H1 (cell line): ENCODE data around the gene TPPP2. TPM values are rescaled to one million over a fixed set of nuclear protein-coding genes. Genes with fewer than 3 reads are reported as not detected.

Source experiments
- ASH2L ChIP-seq: fragments of 200-600, 300-600 bp; sonication (generic); IDR thresholded peaks from one replicate; pipeline ENCODE4 v1.7.1; 2017; ENCODE audit warnings: low read length
- BRCA1 ChIP-seq: IDR thresholded peaks from 2 replicates; pipeline ENCODE4 v1.6.1; 2012; ENCODE audit warnings: low read depth, low read length, improper control_type of control experiment
- CBX5 ChIP-seq: fragments of 300-800, 300-1000 bp; sonication (generic); IDR thresholded peaks from 2 replicates; pipeline ENCODE4 v1.7.1; 2016; ENCODE audit warnings: antibody characterized with exemption, low read length, low read depth
- CEBPB ChIP-seq: IDR thresholded peaks from 2 replicates; pipeline ENCODE4 v1.6.1; 2012; ENCODE audit warnings: low read depth, low read length
- CHD1 ChIP-seq: IDR thresholded peaks from 2 replicates; pipeline ENCODE4 v1.6.1; 2012; ENCODE audit warnings: low read depth, low read length, improper control_type of control experiment
- EGR1 ChIP-seq: IDR thresholded peaks from 2 replicates; pipeline ENCODE4 v1.6.1; 2011; ENCODE audit warnings: low read depth, low read length, borderline replicate concordance
- GABPA ChIP-seq: IDR thresholded peaks from 2 replicates; pipeline ENCODE4 v1.6.1; 2011; ENCODE audit warnings: mild to moderate bottlenecking, low read length, moderate library complexity, borderline replicate concordance; ENCODE audit not compliant: insufficient read depth
- HDAC6 ChIP-seq: IDR thresholded peaks from one replicate; pipeline ENCODE4 v1.7.1; 2012; ENCODE audit warnings: low read depth, mild to moderate bottlenecking, inconsistent platforms, low read length, moderate library complexity
- JUN ChIP-seq: IDR thresholded peaks from 2 replicates; pipeline ENCODE4 v1.6.1; 2011; ENCODE audit warnings: low read depth, mild to moderate bottlenecking, improper control_type of control experiment, low read length
- PHF8 ChIP-seq: fragments of 200-600 bp; sonication (generic); conservative IDR thresholded peaks from 2 replicates; pipeline ENCODE4 v1.7.1; 2012; ENCODE audit warnings: low read depth, mild to moderate bottlenecking, inconsistent platforms, low read length, moderate library complexity
- POLR2AphosphoS5 ChIP-seq: IDR thresholded peaks from 2 replicates; pipeline ENCODE4 v1.6.1; 2011; ENCODE audit warnings: low read depth, low read length
- RAD21 ChIP-seq, 2 experiments: IDR thresholded peaks in 1 of 2; conservative IDR thresholded peaks in 1 of 2; 2 replicates each; pipeline ENCODE4 v1.6.1; 2011; ENCODE audit warnings: low read depth in 2 of 2, low read length in 2 of 2, improper control_type of control experiment in 1 of 2, inconsistent platforms in 1 of 2, mild to moderate bottlenecking in 1 of 2, moderate library complexity in 1 of 2
- RBBP5 ChIP-seq: IDR thresholded peaks from 2 replicates; pipeline ENCODE4 v1.7.1; 2012; ENCODE audit warnings: low read depth, mild to moderate bottlenecking, inconsistent platforms, low read length, moderate library complexity, borderline replicate concordance
- SIN3A ChIP-seq, 2 experiments: IDR thresholded peaks in 1 of 2; conservative IDR thresholded peaks in 1 of 2; 2 replicates each; pipeline ENCODE4 v1.6.1; 2011 to 2012; ENCODE audit warnings: low read length in 2 of 2, improper control_type of control experiment in 1 of 2, low read depth in 1 of 2, mild to moderate bottlenecking in 1 of 2
- SP2 ChIP-seq: IDR thresholded peaks from 2 replicates; pipeline ENCODE4 v1.6.1; 2012; ENCODE audit warnings: mild to moderate bottlenecking, low read length, inconsistent platforms
- SUZ12 ChIP-seq: fragments of 200-600 bp; sonication (generic); IDR thresholded peaks from 2 replicates; pipeline ENCODE4 v1.6.1; 2012; ENCODE audit warnings: mild to moderate bottlenecking, inconsistent platforms, low read length, moderate library complexity, mixed read lengths
- TCF12 ChIP-seq: IDR thresholded peaks from 2 replicates; pipeline ENCODE4 v1.6.1; 2011; ENCODE audit warnings: low read depth, mild to moderate bottlenecking, low read length
- YY1 ChIP-seq: IDR thresholded peaks from 2 replicates; pipeline ENCODE4 v1.6.1; 2011; ENCODE audit warnings: low read depth, mild to moderate bottlenecking, low read length
- polyA plus RNA-seq, 7 experiments: library from polyadenylated mRNA; depleted of rRNA in 3 of 7; stranded (reverse) in 5 of 7; unstranded in 2 of 7; fragments of >200 nt in 5 of 7; fragments of 200-250 nt in 2 of 7; gene quantifications; 1 replicate in 5 of 7; 2 replicates in 1 of 7; 4 replicates in 1 of 7; pipeline versions ENCODE4 v1.2.1 to v1.2.3, GENCODE V29; 2011 to 2013; ENCODE audit warnings: missing spikeins in 2 of 7, mixed read lengths in 2 of 7
- total RNA-seq: library from RNA; stranded (reverse); fragmentation: NEBNext Ultra II Directional; extraction: Animal tissue kit (Norgen Biotek cat#: 25700); gene quantifications from 2 replicates; pipeline ENCODE4 v1.2.1, GENCODE V29; 2021
- TF ChIP-seq, protein P1 (sequence below), 3 experiments: IDR thresholded peaks; 1 replicate in 2 of 3; 2 replicates in 1 of 3; pipeline versions ENCODE4 v1.5.1 to v1.6.1; 2011; ENCODE audit warnings: low read length in 3 of 3, mild to moderate bottlenecking in 3 of 3, inconsistent platforms in 2 of 3, low read depth in 1 of 3, moderate library complexity in 1 of 3; ENCODE audit not compliant: insufficient read depth in 1 of 3; ENCODE audit errors: control extremely low read depth in 1 of 3
- TF ChIP-seq, protein P2 (sequence below): IDR thresholded peaks from 2 replicates; pipeline ENCODE4 v1.6.1; 2012; ENCODE audit warnings: low read length, inconsistent platforms

The TPPP2 gene
- total and polyA plus RNA-seq, 2 of the 8 experiments (the other 6 are each of a cell fraction or from before 2014, with no cell fraction given), result not detected

DNA sequence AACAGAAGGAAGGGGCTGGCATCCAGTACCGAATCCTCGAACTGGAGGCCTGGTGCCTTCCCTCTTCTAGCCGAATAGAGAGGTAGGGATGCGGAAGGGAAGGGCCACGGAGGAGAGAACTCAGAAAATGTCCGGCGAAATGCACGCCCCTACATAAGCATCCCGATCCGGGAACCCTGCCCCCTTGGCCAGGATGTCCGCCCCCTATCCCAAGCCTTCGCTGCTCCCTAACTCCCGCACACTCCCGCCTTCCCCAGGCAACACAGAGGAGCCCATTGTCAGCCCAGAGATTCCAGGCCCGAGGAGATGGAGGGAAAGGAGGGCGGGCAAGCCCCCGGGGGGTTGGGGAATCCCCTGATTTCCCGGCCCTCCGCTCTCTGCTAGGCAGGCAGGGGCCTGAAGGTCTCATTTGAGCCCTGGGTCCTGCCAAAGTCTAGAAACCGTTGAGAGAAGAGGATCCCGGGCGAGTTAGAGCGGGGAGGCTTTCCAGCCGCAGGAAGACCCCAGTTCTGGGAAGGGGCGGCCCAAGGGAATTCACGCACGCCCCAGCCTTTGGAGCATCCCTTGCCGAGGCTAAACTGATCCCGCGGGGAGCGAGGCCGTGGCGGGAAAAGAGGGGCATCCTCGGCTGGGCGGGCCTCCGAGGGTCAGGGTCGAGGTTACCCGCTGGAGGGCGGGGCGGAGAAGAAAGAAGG is 39.5 kb downstream of the TPPP2 start (continued):
- TF ChIP-seq CEBPB, result no peak
- no peak for TF ChIP-seq CBX5
- no peak for TF ChIP-seq TCF12
- TF ChIP-seq EGR1, result no peak
- no peak for TF ChIP-seq SUZ12
- TF ChIP-seq, protein P1, sequence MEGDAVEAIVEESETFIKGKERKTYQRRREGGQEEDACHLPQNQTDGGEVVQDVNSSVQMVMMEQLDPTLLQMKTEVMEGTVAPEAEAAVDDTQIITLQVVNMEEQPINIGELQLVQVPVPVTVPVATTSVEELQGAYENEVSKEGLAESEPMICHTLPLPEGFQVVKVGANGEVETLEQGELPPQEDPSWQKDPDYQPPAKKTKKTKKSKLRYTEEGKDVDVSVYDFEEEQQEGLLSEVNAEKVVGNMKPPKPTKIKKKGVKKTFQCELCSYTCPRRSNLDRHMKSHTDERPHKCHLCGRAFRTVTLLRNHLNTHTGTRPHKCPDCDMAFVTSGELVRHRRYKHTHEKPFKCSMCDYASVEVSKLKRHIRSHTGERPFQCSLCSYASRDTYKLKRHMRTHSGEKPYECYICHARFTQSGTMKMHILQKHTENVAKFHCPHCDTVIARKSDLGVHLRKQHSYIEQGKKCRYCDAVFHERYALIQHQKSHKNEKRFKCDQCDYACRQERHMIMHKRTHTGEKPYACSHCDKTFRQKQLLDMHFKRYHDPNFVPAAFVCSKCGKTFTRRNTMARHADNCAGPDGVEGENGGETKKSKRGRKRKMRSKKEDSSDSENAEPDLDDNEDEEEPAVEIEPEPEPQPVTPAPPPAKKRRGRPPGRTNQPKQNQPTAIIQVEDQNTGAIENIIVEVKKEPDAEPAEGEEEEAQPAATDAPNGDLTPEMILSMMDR (IDR thresholded peaks at IDR 0.05; ENCODE audit: control extremely low read depth in 1 of 3, insufficient read depth in 1 of 3, low read depth in 1 of 3, low read length in 3 of 3), result no peak
- TF ChIP-seq POLR2AphosphoS5, result no peak; the same call in 1 of the 2 replicates
- no peak for TF ChIP-seq JUN
- no peak for TF ChIP-seq SP2
- no peak for TF ChIP-seq GABPA
- TF ChIP-seq BRCA1, result no peak
- no peak for TF ChIP-seq HDAC6
- peak in 1 of 2 experiments; percentile 74; a peak in 1 of 4 replicates for TF ChIP-seq SIN3A (conservative IDR thresholded peaks at IDR 0.05 in 1 of 2, IDR thresholded peaks at IDR 0.05 in 1 of 2; ENCODE audit: low read depth in 1 of 2, low read length in 2 of 2)
- TF ChIP-seq RAD21 (IDR thresholded peaks at IDR 0.05 in 1 of 2, conservative IDR thresholded peaks at IDR 0.05 in 1 of 2; ENCODE audit: low read depth in 2 of 2, low read length in 2 of 2), result no peak
- no peak for TF ChIP-seq RBBP5
- peak; percentile 88 for TF ChIP-seq YY1
- TF ChIP-seq, protein P2, sequence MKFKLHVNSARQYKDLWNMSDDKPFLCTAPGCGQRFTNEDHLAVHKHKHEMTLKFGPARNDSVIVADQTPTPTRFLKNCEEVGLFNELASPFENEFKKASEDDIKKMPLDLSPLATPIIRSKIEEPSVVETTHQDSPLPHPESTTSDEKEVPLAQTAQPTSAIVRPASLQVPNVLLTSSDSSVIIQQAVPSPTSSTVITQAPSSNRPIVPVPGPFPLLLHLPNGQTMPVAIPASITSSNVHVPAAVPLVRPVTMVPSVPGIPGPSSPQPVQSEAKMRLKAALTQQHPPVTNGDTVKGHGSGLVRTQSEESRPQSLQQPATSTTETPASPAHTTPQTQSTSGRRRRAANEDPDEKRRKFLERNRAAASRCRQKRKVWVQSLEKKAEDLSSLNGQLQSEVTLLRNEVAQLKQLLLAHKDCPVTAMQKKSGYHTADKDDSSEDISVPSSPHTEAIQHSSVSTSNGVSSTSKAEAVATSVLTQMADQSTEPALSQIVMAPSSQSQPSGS, result no peak
- TF ChIP-seq ASH2L, result no peak
- no peak for TF ChIP-seq CHD1
- peak; percentile 26; the same call in 1 of the 2 replicates for TF ChIP-seq PHF8
